HCT116 (cell line): ENCODE measurements around the gene SGTB. TPM values are rescaled to one million over a fixed set of nuclear protein-coding genes. Genes with fewer than 3 reads are reported as not detected.

Source experiments
- ATAC-seq: fragments of 200-7000 bp; cut with Tn5 transposase; 2 replicates; pipeline ENCODE4 v1.9.1; 2020; ENCODE audit warnings: mild to moderate bottlenecking, moderate library complexity
- BruUV-seq: library from RNA; stranded (reverse); fragments of 400-500 nt; replicated peaks from 2 replicates; lab custom pipeline; 2021; lab: Mats Ljungman, UMichigan
- CTCF ChIA-PET: fragments of 300-600 bp; sonication (Branson Sonifier 250); formaldehyde crosslinking; loops from one replicate; lab custom pipeline; 2021; ENCODE audit warnings: antibody characterized with exemption; lab: Charles Lee
- POLR2A ChIA-PET: fragments of 300-600, 350-600 bp; sonication (Branson Sonifier 250); formaldehyde crosslinking; loops from one replicate; lab custom pipeline; 2021; ENCODE audit warnings: antibody characterized with exemption; lab: Charles Lee
- RAD21 ChIA-PET, 2 experiments: fragments of 300-600 bp; sonication (Branson Sonifier 250); formaldehyde crosslinking; loops; one replicate each; lab custom pipeline; 2023; ENCODE audit warnings: low total read pairs in 2 of 2; ENCODE audit not compliant: uncharacterized antibody in 2 of 2, unreplicated experiment in 2 of 2, low non-redundant PET in 1 of 2; lab: Charles Lee
- DNase-seq: peaks from one replicate; pipeline ENCODE4 v3.0.0-alpha.2; 2010; ENCODE audit warnings: low read depth, low spot score
- H2AFZ ChIP-seq: fragments of 200-600 bp; shearing (Covaris generic), sonication (generic); 2 replicates; pipeline ENCODE4 v1.6.1; 2017; ENCODE audit warnings: low read depth, mixed run types, mixed read lengths, antibody characterized with exemption, low read length; ENCODE audit not compliant: poor library complexity, severe bottlenecking
- H3K27ac ChIP-seq: 2 replicates; pipeline ENCODE4 v1.5.1; 2012; ENCODE audit warnings: low read depth, low read length
- H3K27me3 ChIP-seq: fragments of 200-600 bp; sonication (generic); 2 replicates; pipeline ENCODE4 v1.6.1; 2016; ENCODE audit warnings: mixed run types, low read length, mixed read lengths; ENCODE audit not compliant: insufficient read depth
- H3K36me3 ChIP-seq, 2 experiments: fragments of 200-500 bp in 1 of 2; fragments of 200-600 bp in 1 of 2; sonication (Bioruptor generic) in 1 of 2; sonication (generic) in 1 of 2; 2 replicates each; pipeline versions ENCODE4 v1.5.1 to v1.6.1; 2014 to 2016; ENCODE audit warnings: low read length in 2 of 2, inconsistent platforms in 1 of 2, mixed read lengths in 1 of 2, mixed run types in 1 of 2; ENCODE audit not compliant: insufficient read depth in 2 of 2, control insufficient read depth in 1 of 2
- H3K4me1 ChIP-seq, 2 experiments: fragments of 200-600 bp in 1 of 2; sonication (generic) in 1 of 2; 2 replicates each; pipeline versions ENCODE4 v1.5.1 to v1.6.1; 2012 to 2017; ENCODE audit warnings: low read length in 2 of 2, inconsistent platforms in 1 of 2, mild to moderate bottlenecking in 1 of 2, mixed read lengths in 1 of 2, mixed run types in 1 of 2, moderate library complexity in 1 of 2; ENCODE audit not compliant: insufficient read depth in 2 of 2, control insufficient read depth in 1 of 2
- H3K4me2 ChIP-seq: fragments of 200-600 bp; sonication (generic); 2 replicates; pipeline ENCODE4 v1.6.1; 2017; ENCODE audit warnings: mixed run types, low read length, mixed read lengths
- H3K4me3 ChIP-seq, 2 experiments: fragments of 200-600 bp in 1 of 2; sonication (generic) in 1 of 2; replicated peaks in 1 of 2; 2 replicates each; pipeline ENCODE4 v1.5.1; 2011 to 2016; ENCODE audit warnings: low read length in 2 of 2, control low read depth in 1 of 2, low read depth in 1 of 2, mild to moderate bottlenecking in 1 of 2, mixed read lengths in 1 of 2, mixed run types in 1 of 2
- H3K79me2 ChIP-seq: fragments of 200-600 bp; sonication (generic); 2 replicates; pipeline ENCODE4 v1.6.1; 2017; ENCODE audit warnings: mild to moderate bottlenecking, mixed run types, low read length, moderate library complexity, mixed read lengths; ENCODE audit not compliant: insufficient read depth
- H3K9ac ChIP-seq: fragments of 200-600 bp; sonication (generic); 2 replicates; pipeline ENCODE4 v1.6.1; 2016; ENCODE audit warnings: low read length, mixed read lengths
- H3K9me2 ChIP-seq: fragments of 200-600 bp; sonication (generic), shearing (Covaris generic); 2 replicates; pipeline ENCODE4 v1.6.1; 2017; ENCODE audit warnings: mixed run types, mild to moderate bottlenecking, moderate library complexity; ENCODE audit not compliant: insufficient read depth
- H3K9me3 ChIP-seq, 2 experiments: fragments of 200-500 bp in 1 of 2; fragments of 200-600 bp in 1 of 2; sonication (Bioruptor generic) in 1 of 2; sonication (generic) in 1 of 2; 2 replicates each; pipeline ENCODE4 v1.6.1; 2014 to 2017; ENCODE audit warnings: low read length in 2 of 2, mixed read lengths in 2 of 2, inconsistent platforms in 1 of 2, low read depth in 1 of 2, mild to moderate bottlenecking in 1 of 2, mixed run types in 1 of 2, moderate library complexity in 1 of 2; ENCODE audit not compliant: control insufficient read depth in 1 of 2, insufficient read depth in 1 of 2
- H4K20me1 ChIP-seq: fragments of 200-600 bp; sonication (generic), shearing (Covaris generic); 2 replicates; pipeline ENCODE4 v1.6.1; 2017; ENCODE audit warnings: mixed run types, mild to moderate bottlenecking, moderate library complexity; ENCODE audit not compliant: insufficient read depth
- CTCF ChIP-seq, 3 experiments: fragments of 200-600 bp in 1 of 3; sonication (generic) in 1 of 3; IDR thresholded peaks in 2 of 3; conservative IDR thresholded peaks in 1 of 3; 2 replicates each; pipeline ENCODE4 v1.5.1; 2012 to 2017; ENCODE audit warnings: low read depth in 2 of 3, low read length in 2 of 3, antibody characterized with exemption in 1 of 3, borderline replicate concordance in 1 of 3, control low read depth in 1 of 3, mild to moderate bottlenecking in 1 of 3, mixed read lengths in 1 of 3, mixed run types in 1 of 3, moderate library complexity in 1 of 3; ENCODE audit not compliant: insufficient read depth in 1 of 3
- JUND ChIP-seq: IDR thresholded peaks from 2 replicates; pipeline ENCODE4 v1.6.1; 2012
- SIN3A ChIP-seq: IDR thresholded peaks from 2 replicates; pipeline ENCODE4 v1.6.1; 2012; ENCODE audit warnings: low read depth
- ZBTB33 ChIP-seq: IDR thresholded peaks from 2 replicates; pipeline ENCODE4 v1.6.1; 2011; ENCODE audit warnings: mild to moderate bottlenecking, low read length, moderate library complexity; ENCODE audit not compliant: insufficient replicate concordance; ENCODE audit errors: extremely low read depth
- intact Hi-C: fragments of 100-400 bp; cut with micrococcal nuclease; formaldehyde crosslinking; loops from 2 replicates; pipeline ENCODE4 v1.10.0; 2022
- total RNA-seq: library from RNA; stranded (reverse); gene quantifications from one replicate; pipeline ENCODE4 v1.2.1, GENCODE V29; 2021; ENCODE audit not compliant: unreplicated experiment

SGTB gene
- total RNA-seq, 1 experiment from 2014 or later = 12.6 TPM

GRCh38 chr5:65663804-65664521 is 57.9 kb downstream of the SGTB start:
- no peaks in the 10 kb centered on the region for H3K79me2 ChIP-seq
- H3K4me1 ChIP-seq = peaks cover 0 to 4% of the 10 kb centered on the region in 2 experiments; a peak in 2 of 4 replicates
- 0 out of 4 replicates have a peak, but pooled peaks cover 3 to 5% of the 10 kb centered on the region in 2 experiments for H3K36me3 ChIP-seq
- peak; percentile 4 for DNase-seq
- no peak overlapping the region for H3K4me2 ChIP-seq
- no TSS peak for BruUV-seq
- no peak overlapping the region for H3K9ac ChIP-seq
- CTCF ChIA-PET = interaction anchor here (1.0 to 1.5 kb wide), 2 partner anchors 13 to 27 kb away, joined by 3 to 5 read pairs; no protein-coding TSS in a partner anchor
- TF ChIP-seq CTCF (IDR thresholded peaks at IDR 0.05 in 2 of 3, conservative IDR thresholded peaks at IDR 0.05 in 1 of 3; ENCODE audit: borderline replicate concordance in 1 of 3, insufficient read depth in 1 of 3, low read depth in 2 of 3, low read length in 2 of 3) (peak in 2 of 3 experiments; percentile 59 to 62; a peak in 4 of 6 replicates), SIN3A (no peak), JUND (0 out of 2 replicates have a peak, but pooled peaks have one; percentile 17), ZBTB33 (no peak)
- no peaks in the 10 kb centered on the region for H4K20me1 ChIP-seq
- H3K4me3 ChIP-seq = no peak overlapping the region
- no peak overlapping the region for H3K27ac ChIP-seq
- peak; percentile 78 for ATAC-seq
- no peaks in the 10 kb centered on the region for H3K9me2 ChIP-seq
- intact Hi-C loops = no loop called here
- RAD21 ChIA-PET = no interaction called here
- no peak overlapping the region for H2AFZ ChIP-seq
- no peaks in the 10 kb centered on the region for H3K9me3 ChIP-seq
- POLR2A ChIA-PET = no interaction called here
- H3K27me3 ChIP-seq = no peaks in the 10 kb centered on the region
